HCT116 (cell line): ENCODE measurements around the gene GRIN2A. TPM values are rescaled to one million over a fixed set of nuclear protein-coding genes. Genes with fewer than 3 reads are reported as not detected.

Source experiments
- ATAC-seq: fragments of 200-7000 bp; cut with Tn5 transposase; 2 replicates; pipeline ENCODE4 v1.9.1; 2020; ENCODE audit warnings: mild to moderate bottlenecking, moderate library complexity
- BruUV-seq: library from RNA; stranded (reverse); fragments of 400-500 nt; replicated peaks from 2 replicates; lab custom pipeline; 2021; lab: Mats Ljungman, UMichigan
- CTCF ChIA-PET: fragments of 300-600 bp; sonication (Branson Sonifier 250); formaldehyde crosslinking; loops from one replicate; lab custom pipeline; 2021; ENCODE audit warnings: antibody characterized with exemption; lab: Charles Lee
- POLR2A ChIA-PET: fragments of 300-600, 350-600 bp; sonication (Branson Sonifier 250); formaldehyde crosslinking; loops from one replicate; lab custom pipeline; 2021; ENCODE audit warnings: antibody characterized with exemption; lab: Charles Lee
- RAD21 ChIA-PET, 2 experiments: fragments of 300-600 bp; sonication (Branson Sonifier 250); formaldehyde crosslinking; loops; one replicate each; lab custom pipeline; 2023; ENCODE audit warnings: low total read pairs in 2 of 2; ENCODE audit not compliant: uncharacterized antibody in 2 of 2, unreplicated experiment in 2 of 2, low non-redundant PET in 1 of 2; lab: Charles Lee
- DNase-seq: peaks from one replicate; pipeline ENCODE4 v3.0.0-alpha.2; 2010; ENCODE audit warnings: low read depth, low spot score
- H2AFZ ChIP-seq: fragments of 200-600 bp; shearing (Covaris generic), sonication (generic); 2 replicates; pipeline ENCODE4 v1.6.1; 2017; ENCODE audit warnings: low read depth, mixed run types, mixed read lengths, antibody characterized with exemption, low read length; ENCODE audit not compliant: poor library complexity, severe bottlenecking
- H3K27ac ChIP-seq: 2 replicates; pipeline ENCODE4 v1.5.1; 2012; ENCODE audit warnings: low read depth, low read length
- H3K27me3 ChIP-seq: fragments of 200-600 bp; sonication (generic); 2 replicates; pipeline ENCODE4 v1.6.1; 2016; ENCODE audit warnings: mixed run types, low read length, mixed read lengths; ENCODE audit not compliant: insufficient read depth
- H3K36me3 ChIP-seq, 2 experiments: fragments of 200-500 bp in 1 of 2; fragments of 200-600 bp in 1 of 2; sonication (Bioruptor generic) in 1 of 2; sonication (generic) in 1 of 2; 2 replicates each; pipeline versions ENCODE4 v1.5.1 to v1.6.1; 2014 to 2016; ENCODE audit warnings: low read length in 2 of 2, inconsistent platforms in 1 of 2, mixed read lengths in 1 of 2, mixed run types in 1 of 2; ENCODE audit not compliant: insufficient read depth in 2 of 2, control insufficient read depth in 1 of 2
- H3K4me1 ChIP-seq, 2 experiments: fragments of 200-600 bp in 1 of 2; sonication (generic) in 1 of 2; 2 replicates each; pipeline versions ENCODE4 v1.5.1 to v1.6.1; 2012 to 2017; ENCODE audit warnings: low read length in 2 of 2, inconsistent platforms in 1 of 2, mild to moderate bottlenecking in 1 of 2, mixed read lengths in 1 of 2, mixed run types in 1 of 2, moderate library complexity in 1 of 2; ENCODE audit not compliant: insufficient read depth in 2 of 2, control insufficient read depth in 1 of 2
- H3K4me2 ChIP-seq: fragments of 200-600 bp; sonication (generic); 2 replicates; pipeline ENCODE4 v1.6.1; 2017; ENCODE audit warnings: mixed run types, low read length, mixed read lengths
- H3K4me3 ChIP-seq, 2 experiments: fragments of 200-600 bp in 1 of 2; sonication (generic) in 1 of 2; replicated peaks in 1 of 2; 2 replicates each; pipeline ENCODE4 v1.5.1; 2011 to 2016; ENCODE audit warnings: low read length in 2 of 2, control low read depth in 1 of 2, low read depth in 1 of 2, mild to moderate bottlenecking in 1 of 2, mixed read lengths in 1 of 2, mixed run types in 1 of 2
- H3K79me2 ChIP-seq: fragments of 200-600 bp; sonication (generic); 2 replicates; pipeline ENCODE4 v1.6.1; 2017; ENCODE audit warnings: mild to moderate bottlenecking, mixed run types, low read length, moderate library complexity, mixed read lengths; ENCODE audit not compliant: insufficient read depth
- H3K9ac ChIP-seq: fragments of 200-600 bp; sonication (generic); 2 replicates; pipeline ENCODE4 v1.6.1; 2016; ENCODE audit warnings: low read length, mixed read lengths
- H3K9me2 ChIP-seq: fragments of 200-600 bp; sonication (generic), shearing (Covaris generic); 2 replicates; pipeline ENCODE4 v1.6.1; 2017; ENCODE audit warnings: mixed run types, mild to moderate bottlenecking, moderate library complexity; ENCODE audit not compliant: insufficient read depth
- H3K9me3 ChIP-seq, 2 experiments: fragments of 200-500 bp in 1 of 2; fragments of 200-600 bp in 1 of 2; sonication (Bioruptor generic) in 1 of 2; sonication (generic) in 1 of 2; 2 replicates each; pipeline ENCODE4 v1.6.1; 2014 to 2017; ENCODE audit warnings: low read length in 2 of 2, mixed read lengths in 2 of 2, inconsistent platforms in 1 of 2, low read depth in 1 of 2, mild to moderate bottlenecking in 1 of 2, mixed run types in 1 of 2, moderate library complexity in 1 of 2; ENCODE audit not compliant: control insufficient read depth in 1 of 2, insufficient read depth in 1 of 2
- H4K20me1 ChIP-seq: fragments of 200-600 bp; sonication (generic), shearing (Covaris generic); 2 replicates; pipeline ENCODE4 v1.6.1; 2017; ENCODE audit warnings: mixed run types, mild to moderate bottlenecking, moderate library complexity; ENCODE audit not compliant: insufficient read depth
- CBX3 ChIP-seq: IDR thresholded peaks from 2 replicates; pipeline ENCODE4 v1.6.1; 2012; ENCODE audit warnings: low read depth
- EZH2phosphoT487 ChIP-seq: fragments of 200-600 bp; IDR thresholded peaks from 2 replicates; pipeline ENCODE4 v1.6.1; 2018; ENCODE audit warnings: antibody characterized with exemption, borderline replicate concordance
- REST ChIP-seq: IDR thresholded peaks from 2 replicates; pipeline ENCODE4 v1.6.1; 2012; ENCODE audit warnings: low read depth
- SP1 ChIP-seq: IDR thresholded peaks from 2 replicates; pipeline ENCODE4 v1.6.1; 2012; ENCODE audit warnings: low read depth
- YY1 ChIP-seq: IDR thresholded peaks from 2 replicates; pipeline ENCODE4 v1.6.1; 2011; ENCODE audit warnings: low read length, low read depth, moderate library complexity, mild to moderate bottlenecking; ENCODE audit not compliant: insufficient replicate concordance; ENCODE audit errors: extremely low read depth
- intact Hi-C: fragments of 100-400 bp; cut with micrococcal nuclease; formaldehyde crosslinking; loops from 2 replicates; pipeline ENCODE4 v1.10.0; 2022
- total RNA-seq: library from RNA; stranded (reverse); gene quantifications from one replicate; pipeline ENCODE4 v1.2.1, GENCODE V29; 2021; ENCODE audit not compliant: unreplicated experiment

The GRIN2A gene
- total RNA-seq, 1 experiment from 2014 or later, result 0.02 TPM

GRCh38 chr16:9953908-9954570 lies 228.2 kb downstream of the GRIN2A start (continued):
- TF ChIP-seq REST, result no peak
- TF ChIP-seq YY1, result no peak

GRCh38 chr16:9950658-9951057 lies 231.6 kb downstream of the GRIN2A start:
- CTCF ChIA-PET, result no interaction called here
- POLR2A ChIA-PET, result no interaction called here
- intact Hi-C loops, result no loop called here

More at GRCh38 chr16:9950658-9951057, 231.6 kb downstream of the GRIN2A start:
- Histone ChIP-seq H3K4me2 (no peak overlapping the region), H3K79me2 (no peaks in the 10 kb centered on the region), H3K36me3 (no peaks in the 10 kb centered on the region), H3K27me3 (peaks cover 24% of the 10 kb centered on the region; the same call in 1 of the 2 replicates), H3K4me3 (no peak overlapping the region), H3K9ac (no peak overlapping the region), H3K9me2 (no peaks in the 10 kb centered on the region), H3K27ac (no peak overlapping the region), H4K20me1 (no peaks in the 10 kb centered on the region), H2AFZ (no peak overlapping the region), H3K9me3 (no peaks in the 10 kb centered on the region), H3K4me1 (no peaks in the 10 kb centered on the region)
- ATAC-seq, result no peak
- no peak for TF ChIP-seq CBX3
- no peak for TF ChIP-seq SP1
- TF ChIP-seq EZH2phosphoT487, result no peak
- BruUV-seq, result no TSS peak
- RAD21 ChIA-PET, result no interaction called here
- no peak for DNase-seq
